Skin of body (tissue), 2 donors: Measurements from ENCODE around the gene SH2D4B. TPM values are rescaled to one million over a fixed set of nuclear protein-coding genes. Genes with fewer than 3 reads are reported as not detected.

Source experiments
- DNase-seq: peaks from one replicate; lab custom pipeline; 2025; lab: John Stamatoyannopoulos, UW
- total RNA-seq: library from RNA; depleted of rRNA; stranded (reverse); fragments of >200 nt; gene quantifications from one replicate; pipeline ENCODE4 v1.2.3, GENCODE V29; 2014

SH2D4B gene
- 0.20 TPM for total RNA-seq

DNA sequence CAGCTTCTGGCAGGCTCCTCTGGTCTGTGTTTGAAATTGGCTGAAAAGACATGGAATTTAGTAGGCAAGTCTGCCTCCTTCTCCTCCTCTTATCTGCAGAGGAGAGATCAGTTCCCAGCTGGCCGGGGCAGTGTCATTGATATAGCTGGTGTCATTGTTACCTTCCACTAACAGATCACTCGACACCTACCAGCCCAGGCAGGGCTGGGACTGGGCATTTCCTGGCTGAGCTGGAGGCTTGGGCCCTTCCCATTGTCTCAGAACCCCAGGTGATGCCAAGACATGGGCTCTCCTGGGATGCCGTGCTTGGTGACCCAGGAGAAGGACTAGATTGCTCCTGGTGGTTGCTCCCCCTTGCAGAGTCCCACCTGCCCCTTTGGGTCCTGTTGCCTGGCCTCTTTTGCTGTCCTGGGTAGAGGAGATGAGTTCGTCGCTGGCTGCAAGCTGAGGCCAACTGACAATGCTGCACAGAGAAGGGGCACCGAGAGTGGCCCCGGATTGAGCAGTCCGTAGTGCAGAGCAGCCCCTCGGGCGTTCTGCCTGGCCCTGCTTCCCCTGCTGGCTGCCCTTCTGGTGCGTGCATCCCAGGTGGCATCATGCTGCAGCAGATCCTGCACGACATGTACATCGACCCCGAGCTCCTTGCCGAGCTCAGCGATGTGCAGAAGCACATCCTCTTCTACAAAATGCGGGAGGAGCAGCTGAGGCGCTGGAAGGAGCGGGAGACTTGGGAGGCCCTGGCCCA is at the start of gene SH2D4B:
SH2D4B (plus strand) TSS at position 167 of the 745 bp plus-strand sequence; CDS start at position 597, 430 bp downstream.
- DNase-seq, result no peak

DNA sequence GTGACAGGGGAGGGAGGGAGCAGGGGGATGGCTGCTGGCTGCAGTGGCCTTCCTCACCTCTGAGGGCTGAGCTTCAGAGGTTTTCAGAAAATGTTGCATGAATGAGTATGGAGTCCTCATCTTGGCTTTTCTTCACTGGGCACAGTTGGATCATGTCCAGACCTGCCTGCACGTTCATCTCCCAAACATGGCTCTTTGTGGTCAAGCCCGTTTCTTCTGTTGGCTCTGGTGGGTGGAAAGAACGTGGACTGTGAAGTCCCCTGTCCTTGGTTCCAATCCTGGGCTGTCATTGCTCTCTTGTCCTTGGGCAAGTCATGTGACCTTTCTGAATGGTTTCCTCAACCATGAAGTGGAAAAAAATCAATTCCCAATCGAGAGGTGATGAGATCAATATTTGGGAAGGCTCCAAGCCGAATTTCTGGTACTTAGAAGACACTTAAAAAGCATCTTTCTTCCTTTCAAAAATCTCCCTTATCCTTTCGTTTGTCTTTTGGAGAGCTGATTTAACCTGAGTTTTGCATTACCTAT is 49.1 kb upstream of the SH2D4B start:
- no peak for DNase-seq

DNA sequence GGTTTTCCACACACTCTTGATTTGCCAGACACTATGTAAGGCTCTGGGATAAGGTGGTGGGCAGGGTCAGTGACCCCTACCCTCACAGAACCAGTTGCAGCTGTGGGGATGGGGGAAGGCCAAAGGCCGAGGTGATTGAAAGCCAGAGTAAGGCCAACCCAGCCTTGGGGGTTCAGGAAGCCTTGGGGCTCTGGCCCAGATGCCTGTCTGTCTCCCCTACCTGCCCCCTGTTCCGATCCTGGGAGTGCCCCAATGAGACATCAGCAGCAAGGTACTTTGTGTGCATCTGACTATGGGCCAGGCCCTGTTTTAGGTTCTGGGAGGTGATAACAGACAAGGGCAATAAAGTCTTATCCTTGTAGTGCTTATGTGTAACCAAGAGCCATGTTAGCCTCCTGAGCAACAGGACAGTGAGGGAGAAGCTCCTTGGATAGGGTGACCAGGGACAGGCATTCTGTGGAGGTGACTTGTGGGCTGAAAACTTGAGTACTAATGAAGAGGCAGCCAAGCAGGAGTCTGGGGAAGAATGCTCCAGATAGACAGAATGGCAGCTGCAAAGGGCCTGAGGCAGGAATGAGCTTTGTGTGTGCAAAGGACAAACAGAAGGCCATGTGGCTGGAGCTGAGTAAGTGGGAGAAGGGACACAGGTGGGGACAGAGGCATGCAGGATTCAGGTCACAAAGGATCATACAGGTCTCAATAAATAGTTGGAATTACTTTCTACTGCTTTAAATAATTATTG is 48.2 kb upstream of the SH2D4B start:
- DNase-seq, result no peak

DNA sequence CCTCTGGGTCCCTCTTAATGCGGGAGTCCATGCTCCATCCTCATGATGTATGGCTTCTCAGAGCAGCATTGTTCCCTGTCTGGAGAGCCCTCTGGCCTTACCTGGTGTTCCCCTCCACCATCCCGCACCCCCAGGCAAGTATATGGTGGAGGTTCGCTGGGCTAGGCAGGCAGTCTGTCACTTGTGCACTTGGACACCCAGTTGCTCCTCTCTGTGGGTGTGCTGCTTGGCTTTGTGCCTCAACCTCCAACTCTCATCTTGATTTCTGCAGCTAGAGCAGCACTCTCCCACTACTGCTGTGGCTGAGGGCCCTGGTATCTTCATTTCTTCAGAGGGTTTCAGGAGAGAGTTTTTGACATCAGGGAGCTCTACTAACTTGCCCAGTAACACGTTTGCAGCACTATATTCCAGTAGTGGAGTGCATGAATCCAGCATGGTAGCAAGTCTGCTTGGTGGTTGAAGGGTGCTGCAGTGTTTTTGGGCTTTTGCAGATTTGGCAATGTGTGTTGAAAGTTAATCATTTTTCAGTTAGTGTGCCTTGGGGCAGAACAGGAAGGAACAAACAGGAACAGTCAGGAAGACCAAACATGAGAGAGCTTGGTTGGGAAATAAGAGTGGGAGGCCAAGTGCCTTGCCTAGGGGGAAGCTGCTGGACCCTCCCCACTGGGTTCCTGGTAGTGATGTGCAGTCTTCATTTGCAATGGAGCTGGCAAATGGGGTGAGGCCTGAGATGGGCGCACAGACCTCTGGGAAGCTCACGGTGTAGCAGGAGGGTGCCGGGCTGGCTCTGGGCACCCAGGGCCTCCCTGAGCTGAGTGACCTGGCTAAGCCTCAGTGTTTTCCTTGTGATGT is 46.2 kb upstream of the SH2D4B start:
- no peak for DNase-seq

DNA sequence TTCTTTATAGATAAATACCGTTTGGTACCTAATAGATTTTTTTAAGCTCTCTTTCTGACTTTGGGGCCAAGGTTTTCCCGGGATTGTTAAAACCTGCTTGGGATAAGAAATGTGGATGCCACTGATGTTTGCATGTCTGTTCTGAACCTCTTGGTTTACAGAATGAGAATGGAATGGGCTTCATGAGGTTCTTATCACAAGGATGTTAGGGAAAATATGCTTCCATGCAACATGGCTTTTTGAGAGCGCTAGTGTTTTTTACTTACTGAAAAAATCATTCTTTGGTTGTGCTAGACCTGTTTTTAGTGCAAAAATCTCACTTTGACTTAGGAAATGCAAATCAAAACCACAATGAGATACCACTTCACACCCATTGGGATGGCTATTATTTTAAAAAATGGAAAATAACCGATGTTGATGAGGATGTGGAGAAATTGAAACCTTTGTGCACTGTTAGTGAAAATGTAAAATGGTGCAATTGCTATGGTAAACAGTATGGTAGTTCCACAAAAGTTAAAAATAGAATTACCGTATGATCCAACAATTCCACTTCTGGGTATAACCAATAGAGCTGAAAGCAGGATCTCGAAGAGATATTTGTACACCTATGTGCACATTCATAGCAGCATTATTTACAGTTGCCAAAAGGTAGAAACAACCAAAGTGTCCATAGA is 44.7 kb upstream of the SH2D4B start:
- DNase-seq, result no peak

DNA sequence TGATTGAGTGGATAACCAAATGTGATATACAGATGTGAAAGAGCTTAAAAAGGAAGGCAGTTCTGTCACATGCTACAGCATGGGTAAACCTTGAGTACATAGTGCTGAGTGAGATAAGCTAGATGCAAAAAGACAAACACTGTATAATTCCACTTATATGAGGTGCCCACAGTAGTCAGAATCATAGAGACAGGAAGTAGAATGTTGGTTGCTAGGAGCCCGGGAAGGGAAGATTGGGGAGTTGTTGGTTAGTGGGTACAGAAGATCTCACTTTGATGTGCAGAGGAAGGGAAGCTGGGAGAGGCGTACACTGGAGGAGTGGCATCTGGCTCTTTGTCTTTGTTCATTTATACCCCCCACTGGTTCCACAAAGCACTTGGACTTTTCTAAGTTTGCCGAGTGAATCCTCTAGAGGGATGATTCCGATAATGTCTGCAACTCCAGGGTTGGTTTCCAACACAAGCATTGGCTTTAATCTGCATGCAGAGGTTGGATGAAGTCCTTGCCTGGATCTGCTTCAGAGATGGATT is 44.1 kb upstream of the SH2D4B start:
- DNase-seq, result peak; percentile 57

DNA sequence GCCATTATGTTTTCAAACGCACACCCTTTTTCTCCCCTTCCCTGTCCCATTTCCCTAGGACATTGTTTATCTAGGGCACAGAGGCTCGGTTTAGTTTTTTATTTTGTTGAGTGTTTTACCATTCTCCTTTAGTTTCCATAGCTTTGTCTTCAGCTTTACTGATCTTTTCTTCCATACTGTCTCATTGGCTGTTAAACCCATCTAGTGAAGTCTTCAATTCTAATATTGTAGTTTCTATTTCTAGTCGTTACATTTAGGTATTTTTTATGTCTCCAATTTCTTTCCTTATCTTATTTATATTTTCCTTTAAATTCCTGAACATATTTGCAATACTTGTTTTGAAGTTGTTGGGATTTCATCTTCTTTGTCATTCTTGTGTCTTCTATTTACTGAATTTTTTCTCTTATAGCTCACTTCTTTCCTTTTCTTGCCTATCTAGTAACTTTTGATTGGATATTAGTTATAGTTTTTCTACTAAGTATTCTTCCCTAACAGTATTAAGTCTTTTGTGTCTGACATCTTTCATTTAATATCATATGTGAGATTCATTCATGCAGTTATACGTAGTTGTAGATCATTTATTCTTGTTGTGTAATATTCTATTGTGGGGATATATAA is 41.0 kb upstream of the SH2D4B start:
- DNase-seq, result no peak

DNA sequence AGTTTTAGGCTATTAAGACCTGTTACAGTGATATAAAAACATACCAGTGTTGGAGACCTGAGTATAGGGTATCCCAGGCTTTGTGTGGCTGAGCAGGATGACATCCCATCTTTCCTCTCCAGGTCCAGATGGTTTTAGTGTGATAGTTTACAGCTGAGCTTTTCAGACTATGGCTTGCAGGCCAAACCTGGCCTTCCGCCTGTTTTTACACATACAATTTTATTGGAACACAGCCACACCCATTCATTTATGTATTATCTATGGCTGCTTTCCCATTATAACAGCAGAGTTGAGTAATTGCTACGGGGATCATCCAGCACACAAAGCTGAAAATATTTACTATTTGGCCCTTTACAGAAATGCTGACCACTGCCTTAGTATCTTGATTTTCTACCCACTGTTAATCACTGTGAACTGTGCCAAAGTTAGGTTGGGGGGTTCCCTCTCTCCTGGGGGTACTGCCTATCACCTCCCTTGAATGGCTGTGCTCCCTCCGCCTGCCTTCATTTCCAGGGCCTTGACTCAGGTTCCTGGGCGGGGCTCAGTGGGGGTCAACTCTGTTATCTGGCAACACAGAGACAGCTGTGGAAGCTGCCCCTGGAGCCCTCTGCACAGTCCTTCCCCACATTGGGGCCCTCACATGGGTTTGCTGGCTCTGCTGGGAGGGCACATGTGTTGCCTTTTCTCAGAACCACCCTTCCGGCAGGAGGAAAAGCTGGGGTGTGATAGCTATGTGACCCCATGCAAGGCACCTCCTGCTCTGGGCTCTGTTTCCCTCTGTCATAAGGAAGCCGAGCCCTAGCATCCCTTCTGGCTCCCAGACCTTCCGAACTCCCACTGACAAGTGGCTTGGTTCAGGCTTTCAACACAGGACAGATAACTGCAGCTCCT is 40.3 kb upstream of the SH2D4B start:
- peak; percentile 80 for DNase-seq

DNA sequence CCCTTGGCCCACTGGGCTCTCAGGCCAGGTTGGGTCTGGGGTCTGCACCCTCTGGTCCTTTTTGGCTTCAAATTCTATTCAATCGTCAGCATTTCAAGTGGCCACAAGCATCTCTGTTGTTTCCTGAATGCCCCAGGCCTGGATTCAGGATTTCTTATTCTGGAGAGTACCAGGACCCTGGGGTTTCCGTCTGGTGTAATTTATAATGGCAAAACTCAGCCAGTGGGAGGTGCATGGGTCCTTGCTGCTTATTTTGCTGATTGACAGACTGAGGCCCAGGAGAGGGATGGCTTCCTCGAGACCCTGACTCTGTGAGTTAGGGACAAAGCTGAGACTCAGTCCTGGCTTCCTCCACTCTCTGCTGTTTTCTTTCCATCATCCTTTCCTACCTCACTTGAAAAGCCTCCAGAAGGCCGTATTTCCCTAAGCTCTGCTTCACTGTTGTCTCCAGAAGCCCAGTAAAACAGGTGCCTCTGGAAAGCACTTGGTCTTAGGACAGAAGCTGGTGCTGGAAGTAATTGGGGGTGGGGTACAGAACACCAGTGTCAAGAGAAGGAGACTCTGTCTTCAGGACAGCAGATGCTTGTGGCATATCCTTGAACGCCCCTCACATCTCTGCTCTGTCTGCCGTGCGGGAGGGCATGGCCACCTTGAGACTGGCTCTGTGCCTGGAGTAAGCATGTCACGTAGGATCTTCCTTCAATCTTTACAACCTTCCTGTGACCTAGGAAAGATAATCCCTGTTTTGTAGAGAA is 39.4 kb upstream of the SH2D4B start:
- no peak for DNase-seq

DNA sequence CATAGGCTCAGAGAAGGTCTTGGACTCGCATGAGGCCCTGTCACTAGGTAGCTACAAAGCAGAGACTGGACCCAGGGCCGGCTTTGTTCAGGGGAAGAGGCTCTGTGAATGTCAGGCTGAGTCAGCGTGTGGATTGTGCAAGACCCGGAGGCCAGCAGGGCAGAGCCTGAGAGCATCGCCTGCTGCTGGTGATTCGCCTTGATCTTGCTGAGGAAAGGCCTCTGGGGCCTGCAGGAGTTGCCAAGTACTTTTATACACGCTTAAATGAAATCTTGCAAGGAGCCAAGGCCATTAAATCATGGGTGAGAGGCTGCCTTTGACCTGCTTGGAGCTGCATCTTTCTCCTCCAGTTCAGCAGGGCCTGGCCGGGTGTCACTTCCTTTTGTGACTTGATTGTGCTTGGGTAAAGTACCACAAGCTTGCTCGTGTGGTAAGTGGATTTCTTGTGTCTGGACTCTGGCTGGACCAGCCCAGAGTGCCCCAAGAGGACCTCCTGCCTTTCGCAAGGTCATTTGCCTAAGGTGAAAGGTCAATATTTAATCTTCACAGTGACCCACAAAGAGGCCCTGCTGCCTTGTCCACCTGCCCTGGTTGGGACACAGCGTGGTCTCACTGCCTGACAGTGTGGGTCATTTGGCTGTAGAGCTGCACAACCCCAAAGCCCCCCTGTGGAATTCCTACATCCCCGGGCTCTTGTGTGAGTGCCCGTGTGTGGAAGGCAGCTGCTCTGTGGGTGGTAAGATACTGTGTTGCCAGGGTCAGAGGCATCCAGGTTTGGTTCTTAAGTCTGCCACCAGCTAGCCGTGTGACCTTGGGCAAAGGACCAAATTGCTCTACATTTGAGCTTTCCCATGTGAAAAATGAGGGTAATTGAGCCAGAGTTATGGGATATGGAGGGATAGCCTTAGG is 38.6 kb upstream of the SH2D4B start:
- DNase-seq, result peak; percentile 83

DNA sequence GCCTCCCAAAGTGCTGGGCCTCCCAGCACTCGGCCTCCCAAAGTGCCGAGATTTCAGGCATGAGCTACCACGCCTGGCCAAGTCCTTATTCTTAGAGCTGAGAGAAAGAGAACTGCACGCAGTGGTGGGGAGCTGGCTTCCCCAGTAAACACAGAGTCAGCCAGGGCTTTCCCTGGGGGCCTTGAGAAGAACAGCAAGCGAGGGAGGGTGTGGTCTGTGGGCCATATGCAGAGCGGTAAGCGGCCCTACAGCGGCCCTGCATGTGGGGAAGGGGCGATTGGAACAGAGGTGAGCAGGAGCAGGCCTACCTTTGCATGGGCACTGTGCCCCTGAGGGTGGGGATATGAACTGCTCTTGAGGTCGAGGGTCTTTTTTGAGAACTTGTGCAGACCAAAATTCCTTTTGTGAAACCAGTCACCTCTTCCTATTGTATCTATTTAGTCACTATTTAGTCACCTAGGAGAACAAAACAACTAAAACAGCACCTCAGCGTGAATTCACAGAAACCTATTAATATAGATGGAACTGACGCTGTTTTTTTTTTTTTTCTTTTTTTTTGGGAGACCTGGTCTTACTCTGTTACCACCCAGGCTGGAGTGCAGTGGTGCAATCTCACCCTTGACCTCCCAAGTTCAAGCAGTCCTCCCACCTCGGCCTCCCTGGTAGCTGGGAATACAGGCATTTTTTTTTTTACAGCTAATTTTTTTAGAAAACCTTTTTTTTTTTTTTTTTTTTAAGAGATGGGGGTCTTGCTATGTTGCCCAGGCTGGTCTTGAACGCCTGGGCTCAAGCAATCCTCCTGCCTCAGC is 36.9 kb upstream of the SH2D4B start:
- DNase-seq, result peak; percentile 67

DNA sequence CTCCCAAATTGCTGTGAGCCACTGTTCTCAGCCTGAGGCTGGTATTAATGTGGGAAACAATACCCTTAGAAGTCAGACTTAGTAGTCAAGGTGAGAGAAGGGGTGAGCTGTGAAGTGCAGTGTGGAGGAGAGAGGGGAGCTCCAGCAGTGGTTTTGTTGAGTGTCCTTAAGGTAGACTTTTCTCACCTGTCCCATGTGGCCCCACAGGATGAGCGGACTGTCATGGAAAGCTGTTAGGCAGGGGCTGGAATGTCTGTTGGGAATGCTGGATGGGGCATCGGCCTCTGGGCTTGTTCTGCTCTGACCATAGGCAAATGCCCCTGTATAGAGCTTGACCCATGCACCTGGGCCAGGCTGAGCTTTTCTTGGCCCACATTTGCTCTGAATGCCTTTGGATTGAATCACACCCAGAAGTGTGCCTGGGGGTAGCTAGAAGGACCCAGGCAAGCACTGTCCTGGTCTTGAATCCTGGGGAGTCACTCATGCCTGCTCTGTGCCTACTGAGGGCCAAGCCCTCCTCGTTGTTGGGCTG is 36.3 kb upstream of the SH2D4B start:
- no peak for DNase-seq

DNA sequence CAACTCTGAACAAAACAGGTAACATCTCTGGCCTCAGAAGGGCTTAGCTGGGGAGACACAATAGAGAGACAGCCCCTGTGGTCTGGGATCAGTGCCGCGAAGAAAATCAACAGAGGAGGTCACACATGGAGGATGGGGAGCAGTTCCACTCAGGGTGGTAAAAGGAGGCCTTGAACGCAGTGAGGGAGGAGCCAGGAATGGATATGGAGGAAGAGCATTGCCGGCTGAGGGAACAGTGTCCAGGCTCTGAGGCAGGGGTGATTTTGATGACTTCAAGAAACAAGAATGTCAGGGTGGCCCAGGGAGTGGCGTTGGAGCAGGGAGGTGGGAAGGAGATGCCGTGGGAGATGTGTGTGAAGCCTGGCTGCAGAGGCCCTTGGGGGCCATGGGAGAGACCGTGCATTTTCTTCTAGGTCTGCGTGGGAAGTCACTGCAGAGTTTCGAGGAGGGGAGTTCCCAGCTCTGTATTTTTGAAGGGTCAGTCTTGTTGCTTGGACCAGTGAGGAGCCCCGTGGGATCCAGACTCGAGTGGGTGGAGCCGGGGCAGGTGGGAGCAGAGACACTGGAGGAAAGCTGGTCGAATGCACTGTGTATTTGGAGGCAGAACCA is 35.7 kb upstream of the SH2D4B start:
- DNase-seq, result no peak

DNA sequence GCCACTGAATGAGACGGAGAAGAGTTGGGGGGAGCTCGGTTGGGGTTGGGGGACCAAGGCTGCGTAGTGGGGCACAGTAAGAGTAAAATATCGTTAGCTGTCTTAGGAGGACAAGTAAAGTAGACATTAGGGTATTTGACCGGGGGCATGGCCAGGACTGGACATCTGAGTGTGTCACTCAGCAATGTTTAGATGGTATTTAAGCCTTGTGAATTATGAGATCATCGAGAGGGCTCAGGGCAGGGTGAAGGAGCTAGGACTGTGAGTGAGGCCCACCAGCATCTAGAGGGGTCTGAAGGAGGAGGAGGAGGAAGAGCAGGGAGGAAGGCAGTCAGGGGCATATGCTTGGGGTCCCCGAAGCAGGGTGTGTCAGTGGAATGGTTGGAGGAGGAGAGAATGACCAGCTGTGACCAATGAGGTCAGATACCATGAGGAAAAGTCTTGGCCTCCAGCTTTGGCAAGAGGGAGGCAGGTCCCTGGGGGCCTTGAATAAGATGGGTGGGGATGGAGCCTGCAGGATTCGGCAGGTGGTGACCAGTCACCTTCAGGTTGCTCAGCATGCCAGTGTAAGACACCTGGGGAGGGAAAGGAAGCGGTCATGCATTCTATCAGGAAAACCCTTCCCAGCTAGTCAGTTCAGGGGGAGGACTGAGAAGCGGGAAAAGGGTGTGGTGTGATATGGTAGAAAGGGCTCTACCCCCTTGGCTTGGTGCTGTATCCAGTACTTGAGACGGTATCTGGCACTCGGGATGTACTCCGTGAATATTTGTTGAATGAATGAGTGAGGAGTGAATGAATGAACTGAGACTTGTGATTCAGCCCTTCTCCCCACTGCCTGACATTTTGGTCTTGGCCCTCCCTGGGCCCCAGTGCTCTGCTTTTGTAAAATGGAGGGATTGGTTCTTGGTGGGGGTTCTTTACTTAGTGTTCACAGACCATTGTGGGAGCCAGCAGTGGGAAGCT is 34.8 kb upstream of the SH2D4B start:
- no peak for DNase-seq
